ENCODE results near the gene CCDC194.

GRCh38 chr19:17340871-17341357, 53.1 kb downstream of the CCDC194 start:
- TF ChIP-seq POLR2A (IDR thresholded peaks at IDR 0.05): no peak
- TF ChIP-seq CTCF (IDR thresholded peaks at IDR 0.05): no peak
- no peak for TF ChIP-seq EP300 (IDR thresholded peaks at IDR 0.05)

Data from stomach (tissue), 4 donors.